ENCODE measurements around the gene MCF2L2. TPM values are rescaled to one million over a fixed set of nuclear protein-coding genes. Genes with fewer than 3 reads are reported as not detected.

Gene MCF2L2
- polyA plus RNA-seq, 3 donors from 2014 or later = 0.06 to 0.21 TPM; not detected in 1

- no peaks in the 10 kb centered on the region for H3K36me3 Mint-ChIP-seq
- H3K4me3 Mint-ChIP-seq = no peak overlapping the region
- no peak for DNase-seq
- H3K27me3 Mint-ChIP-seq (ENCODE audit: low read depth in 3 of 3) = peaks cover 0 to 2% (median 0%) of the 10 kb centered on the region in 3 donors
- H3K27ac Mint-ChIP-seq = no peak overlapping the region
- H3K9me3 Mint-ChIP-seq = no peaks in the 10 kb centered on the region
- H3K4me1 Mint-ChIP-seq = peaks cover 0 to 2% of the 10 kb centered on the region in 2 donors
Observed at GRCh38 chr3:183155499-183155898, 272.9 kb downstream of the MCF2L2 start.

- no peaks in the 10 kb centered on the region for H3K36me3 Mint-ChIP-seq
- H3K9me3 Mint-ChIP-seq = no peaks in the 10 kb centered on the region
- peaks cover 0 to 3% (median 0%) of the 10 kb centered on the region in 3 donors for H3K27me3 Mint-ChIP-seq (ENCODE audit: low read depth in 3 of 3)
- no peaks in the 10 kb centered on the region for H3K4me1 Mint-ChIP-seq
- H3K27ac Mint-ChIP-seq = no peak overlapping the region
- H3K4me3 Mint-ChIP-seq = no peak overlapping the region
- DNase-seq = no peak
Observed at GRCh38 chr3:183153210-183153950, 275.0 kb downstream of the MCF2L2 start.

DNA sequence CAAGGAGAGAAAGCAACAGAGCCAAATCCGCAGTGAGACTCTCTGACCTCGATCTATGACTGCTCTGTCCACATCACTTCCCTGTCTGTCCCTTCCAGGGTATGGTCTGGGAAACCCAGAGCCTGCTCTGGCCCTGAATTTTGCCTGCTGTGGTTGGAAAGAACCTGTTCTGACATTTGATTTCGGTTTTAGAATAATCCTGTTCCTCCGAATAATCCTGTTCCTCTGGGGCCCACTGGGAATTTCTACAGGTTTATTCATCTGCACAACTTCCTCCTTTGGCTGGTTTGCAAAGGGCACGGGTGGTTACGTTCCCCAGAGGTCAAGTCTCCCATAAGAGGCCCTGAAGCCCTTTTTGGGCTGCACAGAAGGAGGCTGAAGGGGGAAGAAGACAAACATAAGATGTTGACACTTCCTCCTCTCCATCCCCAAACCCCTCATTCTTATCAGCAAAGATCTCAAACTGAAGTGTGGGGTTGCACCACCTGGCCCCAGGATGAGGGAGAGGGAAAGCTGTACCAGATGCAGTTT lies 276.5 kb downstream of the MCF2L2 start:
- no peak for DNase-seq
- Mint-ChIP-seq H3K4me3 (no peak overlapping the region), H3K27me3 (ENCODE audit: low read depth in 3 of 3) (peaks cover 0 to 4% (median 0%) of the 10 kb centered on the region in 3 donors), H3K27ac (no peak overlapping the region), H3K36me3 (no peaks in the 10 kb centered on the region), H3K4me1 (no peaks in the 10 kb centered on the region), H3K9me3 (no peaks in the 10 kb centered on the region)

- H3K27ac Mint-ChIP-seq = no peak overlapping the region
- H3K4me3 Mint-ChIP-seq = no peak overlapping the region
- peaks cover 0 to 6% (median 0%) of the 10 kb centered on the region in 3 donors for H3K27me3 Mint-ChIP-seq (ENCODE audit: low read depth in 3 of 3)
- no peaks in the 10 kb centered on the region for H3K36me3 Mint-ChIP-seq
- H3K9me3 Mint-ChIP-seq = no peaks in the 10 kb centered on the region
- no peak for DNase-seq
- H3K4me1 Mint-ChIP-seq = no peaks in the 10 kb centered on the region
Observed at GRCh38 chr3:183151086-183151485, 277.3 kb downstream of the MCF2L2 start.

GRCh38 chr3:183149915-183150750 lies 278.3 kb downstream of the MCF2L2 start:
- H3K9me3 Mint-ChIP-seq = no peaks in the 10 kb centered on the region
- H3K27me3 Mint-ChIP-seq (ENCODE audit: low read depth in 3 of 3) = peaks cover 0 to 6% (median 0%) of the 10 kb centered on the region in 3 donors
- no peak for DNase-seq
- no peaks in the 10 kb centered on the region for H3K4me1 Mint-ChIP-seq
- H3K36me3 Mint-ChIP-seq = no peaks in the 10 kb centered on the region
- H3K4me3 Mint-ChIP-seq = no peak overlapping the region
- no peak overlapping the region for H3K27ac Mint-ChIP-seq

- H3K36me3 Mint-ChIP-seq = no peaks in the 10 kb centered on the region
- no peak overlapping the region for H3K4me3 Mint-ChIP-seq
- peaks cover 0 to 4% (median 0%) of the 10 kb centered on the region in 3 donors for H3K27me3 Mint-ChIP-seq (ENCODE audit: low read depth in 3 of 3)
Observed at GRCh38 chr3:183148056-183148455, 280.4 kb downstream of the MCF2L2 start.

DNA sequence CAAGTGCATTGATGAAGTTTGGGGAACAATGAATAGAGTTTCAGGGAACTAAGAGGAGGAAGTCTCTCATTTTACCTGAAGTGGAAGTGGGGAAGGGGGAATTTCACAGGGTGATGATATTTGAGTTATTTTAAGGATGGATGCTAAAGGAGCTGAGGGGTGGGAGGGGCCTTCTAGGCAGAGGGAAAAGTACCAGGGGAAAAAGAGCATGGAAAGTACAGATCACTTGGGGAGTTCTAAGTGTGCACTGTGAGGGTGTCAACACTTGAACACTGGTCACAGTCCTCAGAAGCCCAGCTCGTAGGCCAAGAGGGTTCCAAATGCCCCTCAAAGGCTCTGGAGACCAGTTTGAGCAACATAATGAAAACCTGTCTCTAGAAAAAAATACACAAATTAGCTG lies 284.1 kb downstream of the MCF2L2 start:
- H3K4me3 Mint-ChIP-seq = no peak overlapping the region
- H3K4me1 Mint-ChIP-seq = no peaks in the 10 kb centered on the region
- peaks cover 0 to 4% (median 0%) of the 10 kb centered on the region in 3 donors for H3K27me3 Mint-ChIP-seq (ENCODE audit: low read depth in 3 of 3)
- no peaks in the 10 kb centered on the region for H3K36me3 Mint-ChIP-seq
- no peak for DNase-seq
- no peak overlapping the region for H3K27ac Mint-ChIP-seq
- no peaks in the 10 kb centered on the region for H3K9me3 Mint-ChIP-seq

More at GRCh38 chr3:183148056-183148455, 280.4 kb downstream of the MCF2L2 start:
- H3K4me1 Mint-ChIP-seq = no peaks in the 10 kb centered on the region
- no peaks in the 10 kb centered on the region for H3K9me3 Mint-ChIP-seq
- no peak for DNase-seq
- H3K27ac Mint-ChIP-seq = no peak overlapping the region

DNA sequence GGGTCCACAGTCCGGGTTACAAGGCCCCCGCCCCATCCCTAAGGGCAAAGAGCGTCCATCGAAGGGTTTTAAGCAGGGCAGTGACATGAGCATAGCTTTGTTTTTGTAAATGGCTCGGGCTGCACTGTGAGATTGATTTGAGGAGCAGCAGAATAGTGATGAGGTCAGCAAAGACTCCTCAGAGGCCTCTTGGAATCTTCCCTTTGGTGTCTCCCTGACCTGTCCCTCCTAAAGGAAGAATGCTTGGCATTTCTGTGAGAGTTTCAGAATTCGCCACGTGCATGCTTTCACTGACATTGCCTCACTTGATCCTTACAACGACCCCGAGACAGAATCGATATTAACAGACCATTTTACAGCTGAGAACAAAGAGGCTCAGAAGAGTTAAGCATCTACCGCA lies 286.2 kb downstream of the MCF2L2 start:
- Mint-ChIP-seq H3K36me3 (no peaks in the 10 kb centered on the region), H3K4me3 (no peak overlapping the region), H3K27ac (no peak overlapping the region), H3K4me1 (no peaks in the 10 kb centered on the region), H3K9me3 (no peaks in the 10 kb centered on the region), H3K27me3 (ENCODE audit: low read depth in 3 of 3) (peaks cover 0 to 3% (median 0%) of the 10 kb centered on the region in 3 donors)
- no peak for DNase-seq

- Mint-ChIP-seq H3K4me1 (no peaks in the 10 kb centered on the region), H3K27ac (no peak overlapping the region), H3K27me3 (ENCODE audit: low read depth in 3 of 3) (peaks cover 1 to 6% (median 6%) of the 10 kb centered on the region in 3 donors), H3K9me3 (no peaks in the 10 kb centered on the region), H3K4me3 (no peak overlapping the region), H3K36me3 (no peaks in the 10 kb centered on the region)
- no peak for DNase-seq
Observed at GRCh38 chr3:183134844-183135243, 293.6 kb downstream of the MCF2L2 start.

DNA sequence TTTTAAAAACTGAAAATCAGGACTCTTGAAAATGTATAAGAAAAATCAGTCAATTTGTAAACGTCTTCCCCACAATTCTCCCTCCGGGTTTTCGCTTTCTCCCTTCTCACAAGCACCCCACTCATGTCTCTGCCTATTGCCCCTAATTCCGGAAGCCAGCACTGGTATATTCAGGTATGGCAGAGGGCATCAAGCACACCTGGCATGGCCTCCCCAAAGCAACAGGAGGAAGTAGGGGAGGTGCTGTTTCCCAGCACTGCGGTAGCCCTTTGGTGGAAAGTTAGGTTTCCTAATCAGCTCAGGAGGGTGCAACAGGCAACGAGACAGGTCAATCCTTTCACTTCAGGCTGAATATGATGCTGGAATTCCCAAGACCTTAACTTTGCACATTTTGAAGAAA lies 296.0 kb downstream of the MCF2L2 start:
- Mint-ChIP-seq H3K27ac (no peak overlapping the region), H3K4me3 (no peak overlapping the region), H3K27me3 (ENCODE audit: low read depth in 3 of 3) (peaks cover 1 to 6% (median 6%) of the 10 kb centered on the region in 3 donors), H3K4me1 (no peaks in the 10 kb centered on the region), H3K9me3 (peaks cover 0 to 6% (median 5%) of the 10 kb centered on the region in 6 donors), H3K36me3 (peaks cover 0 to 10% (median 5%) of the 10 kb centered on the region in 3 donors)
- DNase-seq = no peak

DNA sequence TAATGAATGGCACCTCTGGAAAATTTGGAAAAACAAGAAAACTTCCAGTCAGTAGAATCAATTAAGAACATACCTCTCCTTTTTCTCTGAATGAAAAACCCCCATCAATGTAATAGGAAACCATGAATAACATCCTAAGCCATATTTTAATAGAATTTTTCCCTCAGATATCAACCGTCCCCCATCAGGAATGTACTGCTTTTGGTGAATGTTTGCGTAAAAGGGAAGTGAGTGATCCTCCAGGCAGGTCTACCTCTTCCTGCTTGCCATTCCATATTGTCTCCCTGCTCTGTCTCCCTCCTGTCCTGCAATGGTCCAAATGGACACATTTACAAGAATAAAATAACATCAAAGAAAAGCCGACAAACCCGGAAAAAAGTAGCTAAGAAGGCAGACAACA lies 296.7 kb downstream of the MCF2L2 start:
- H3K27me3 Mint-ChIP-seq (ENCODE audit: low read depth in 3 of 3) = peaks cover 1 to 6% (median 6%) of the 10 kb centered on the region in 3 donors
- DNase-seq = no peak
- H3K9me3 Mint-ChIP-seq = peaks cover 0 to 6% (median 5%) of the 10 kb centered on the region in 6 donors
- no peaks in the 10 kb centered on the region for H3K4me1 Mint-ChIP-seq
- H3K4me3 Mint-ChIP-seq = no peak overlapping the region
- H3K36me3 Mint-ChIP-seq = peaks cover 0 to 10% (median 5%) of the 10 kb centered on the region in 3 donors
- no peak overlapping the region for H3K27ac Mint-ChIP-seq

DNA sequence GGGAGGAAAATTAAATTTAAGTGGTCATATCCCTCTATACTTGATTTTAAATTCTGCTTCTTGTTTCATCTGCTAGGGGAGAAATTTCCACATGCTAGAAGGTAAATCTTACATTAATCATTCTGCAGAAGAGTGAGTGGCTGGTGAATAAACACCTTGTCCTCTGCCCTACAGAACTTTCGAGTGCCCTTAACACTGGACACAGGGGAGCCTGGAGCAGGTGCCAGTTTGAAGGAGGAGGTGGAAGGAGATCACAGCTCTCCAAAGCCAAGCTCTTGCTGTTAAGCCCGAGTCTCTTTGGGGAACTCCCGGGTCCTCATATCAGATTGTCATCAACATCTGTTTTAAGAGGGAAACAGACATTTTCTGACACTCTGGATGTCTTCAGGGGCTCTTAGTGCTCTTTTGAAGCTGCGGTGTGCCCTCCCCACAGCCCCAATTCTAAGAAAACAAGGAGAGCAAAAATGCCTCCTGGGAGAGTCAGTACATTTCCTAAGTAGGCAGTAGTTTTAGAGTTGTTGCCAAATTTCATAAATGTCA lies 297.2 kb downstream of the MCF2L2 start:
- no peak for DNase-seq
- Mint-ChIP-seq H3K9me3 (peaks cover 0 to 6% (median 5%) of the 10 kb centered on the region in 6 donors), H3K27ac (no peak overlapping the region), H3K4me3 (no peak overlapping the region), H3K4me1 (no peaks in the 10 kb centered on the region), H3K27me3 (ENCODE audit: low read depth in 3 of 3) (peaks cover 1 to 6% (median 5%) of the 10 kb centered on the region in 3 donors), H3K36me3 (peaks cover 0 to 10% (median 5%) of the 10 kb centered on the region in 3 donors)

GRCh38 chr3:183129243-183129642 lies 299.2 kb downstream of the MCF2L2 start:
- no peak overlapping the region for H3K4me3 Mint-ChIP-seq
- no peak for DNase-seq
- H3K27me3 Mint-ChIP-seq (ENCODE audit: low read depth in 3 of 3) = peaks cover 0 to 4% (median 1%) of the 10 kb centered on the region in 3 donors
- H3K4me1 Mint-ChIP-seq = no peaks in the 10 kb centered on the region
- H3K27ac Mint-ChIP-seq = no peak overlapping the region
- H3K36me3 Mint-ChIP-seq = peaks cover 0 to 10% (median 5%) of the 10 kb centered on the region in 3 donors
- H3K9me3 Mint-ChIP-seq = peaks cover 0 to 6% (median 5%) of the 10 kb centered on the region in 6 donors
